ENCODE results near the gene TMEM204. TPM values are rescaled to one million over a fixed set of nuclear protein-coding genes. Genes with fewer than 3 reads are reported as not detected.
A peak's percentile ranks its signal among the peaks of the same experiment; 100 is the strongest.

Gene TMEM204
- total RNA-seq (ENCODE audit: insufficient read depth, low replicate concordance): 6.7 TPM

DNA sequence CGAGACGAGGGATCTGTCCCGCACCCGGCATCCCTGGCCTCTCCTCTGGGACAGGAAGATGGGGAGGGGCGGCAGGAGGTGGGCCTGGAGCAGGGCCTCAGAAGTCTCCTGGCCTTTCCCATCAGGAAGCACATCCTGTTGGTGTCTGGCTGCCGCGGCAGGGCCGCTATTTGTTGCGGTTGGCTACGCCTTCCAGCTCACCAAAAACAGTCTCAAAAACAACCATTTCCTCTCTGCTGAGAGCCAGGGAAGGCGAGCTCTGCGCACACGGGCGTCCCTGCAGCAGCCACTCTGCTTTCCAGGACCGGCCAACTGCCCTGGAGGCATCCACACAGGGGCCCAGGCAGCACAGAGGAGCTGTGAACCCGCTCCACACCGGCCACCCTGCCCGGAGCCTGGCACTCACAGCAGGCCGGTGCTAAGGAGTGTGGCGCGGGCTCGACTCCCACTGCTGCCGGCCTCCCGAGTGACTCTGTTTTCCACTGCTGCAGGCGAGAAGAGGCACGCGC, at the start of gene TMEM204:
Gene TMEM204, plus strand, starts transcription at position 224 of the 509 bp plus-strand sequence. CDS start 610 bp downstream, outside the sequence.
- peak; percentile 74 for DNase-seq (ENCODE audit: low spot score)

DNA sequence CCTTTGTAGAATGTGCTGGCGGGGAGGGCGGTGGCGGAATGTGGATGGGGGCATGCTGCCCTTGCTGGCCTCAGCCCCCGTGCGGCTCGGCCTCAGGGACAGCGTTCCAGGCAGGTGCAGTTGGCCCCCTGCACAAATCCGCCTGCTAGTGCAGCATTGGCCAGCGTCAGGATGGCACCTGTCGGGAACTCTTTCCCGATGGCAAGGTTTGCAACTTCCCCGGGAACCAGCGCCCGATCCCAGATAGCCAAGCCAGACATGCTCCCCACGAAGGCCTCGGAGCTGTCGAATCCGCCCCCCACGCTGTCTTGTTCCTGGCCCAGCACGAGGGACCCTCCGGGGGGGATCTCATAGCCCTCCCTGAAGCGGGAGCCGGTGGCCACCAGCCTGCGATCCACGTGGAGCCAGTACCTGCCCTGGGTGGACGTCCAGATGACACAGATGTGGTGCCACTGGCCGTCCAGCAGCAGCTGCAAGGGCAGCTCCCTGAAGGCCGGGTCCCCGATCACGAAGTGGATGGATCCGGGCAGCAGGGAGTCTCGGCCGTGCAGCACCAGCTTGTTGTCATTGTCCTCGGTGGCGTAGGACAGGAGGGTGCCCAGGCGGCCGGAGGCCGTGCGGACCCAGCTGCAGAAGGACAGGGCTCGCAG, 47.5 kb upstream of the TMEM204 start:
- DNase-seq (ENCODE audit: low spot score): no peak

DNA sequence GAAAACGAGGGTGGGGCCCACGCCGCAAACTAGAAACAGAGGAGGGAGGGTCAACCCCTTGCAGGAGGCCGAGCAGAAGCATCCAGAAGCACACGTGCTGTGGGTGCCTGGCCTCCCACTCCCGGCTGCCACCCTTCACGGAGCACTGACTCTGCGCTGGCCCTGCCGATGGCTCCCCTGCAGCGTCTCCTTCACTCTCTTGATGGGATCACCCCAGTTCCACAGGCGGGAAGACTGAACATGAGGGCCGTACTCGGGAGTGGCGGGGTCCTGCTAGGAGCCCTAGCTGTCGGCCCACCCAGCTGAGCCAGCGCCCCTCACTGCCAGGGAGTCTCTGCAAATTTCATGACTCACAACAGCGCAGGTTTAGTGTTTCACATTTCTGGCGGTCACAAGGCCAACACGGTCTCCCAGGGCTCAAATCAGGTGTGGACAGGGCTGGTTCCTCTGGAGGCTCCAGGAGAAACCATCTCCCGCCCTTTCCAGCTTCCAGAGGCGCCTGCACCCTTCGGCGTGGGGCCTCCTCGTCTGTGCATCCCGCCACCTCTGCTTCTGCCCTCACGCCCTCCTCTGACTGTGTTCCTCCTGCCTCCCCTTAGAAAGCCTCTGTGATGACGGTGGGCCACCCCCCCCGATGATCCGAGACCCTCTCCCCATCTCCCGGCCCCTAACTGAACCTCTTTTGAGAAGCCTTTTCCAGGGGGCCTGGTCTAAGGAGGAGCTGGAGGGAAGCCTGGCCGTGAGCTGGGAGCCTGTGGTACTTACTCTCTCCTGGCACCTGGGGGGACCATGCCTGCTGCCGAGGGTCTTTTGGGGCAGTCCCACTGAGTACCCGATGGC, 46.7 kb upstream of the TMEM204 start:
- no peak for DNase-seq (ENCODE audit: low spot score)

DNA sequence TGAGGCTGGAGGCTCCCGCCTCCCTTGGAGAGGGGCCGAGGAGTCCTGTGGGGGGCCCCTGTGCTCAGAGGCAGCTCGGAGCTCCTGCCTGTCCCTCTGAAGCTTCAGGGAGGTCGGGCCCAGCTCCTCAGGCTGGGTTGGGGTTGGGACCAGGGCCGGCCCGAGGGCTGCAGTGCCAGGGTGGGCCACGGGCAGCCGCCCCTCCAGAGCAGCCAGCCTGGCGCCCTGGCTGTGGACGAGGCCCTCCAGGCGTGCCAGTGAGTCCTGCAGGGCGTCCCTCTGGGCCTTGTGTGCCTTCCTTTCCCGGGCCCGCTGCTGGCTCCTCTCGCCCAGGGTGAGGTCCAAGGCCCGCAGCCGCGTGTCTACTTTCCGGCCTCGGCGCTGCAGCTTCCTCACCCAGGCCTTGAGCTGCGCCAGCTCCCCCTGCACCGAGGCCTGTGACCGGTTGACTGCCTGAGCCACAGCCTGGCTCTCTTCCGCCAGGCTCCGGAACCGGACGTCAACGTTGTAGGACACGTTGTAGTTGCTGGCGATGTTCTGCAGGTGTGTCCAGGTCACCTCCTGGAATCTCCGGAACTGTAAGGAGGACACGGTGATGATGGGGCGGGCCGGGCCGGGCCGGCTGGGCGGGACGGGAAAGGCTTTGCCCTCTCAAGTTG, 45.9 kb upstream of the TMEM204 start:
- no peak for DNase-seq (ENCODE audit: low spot score)

DNA sequence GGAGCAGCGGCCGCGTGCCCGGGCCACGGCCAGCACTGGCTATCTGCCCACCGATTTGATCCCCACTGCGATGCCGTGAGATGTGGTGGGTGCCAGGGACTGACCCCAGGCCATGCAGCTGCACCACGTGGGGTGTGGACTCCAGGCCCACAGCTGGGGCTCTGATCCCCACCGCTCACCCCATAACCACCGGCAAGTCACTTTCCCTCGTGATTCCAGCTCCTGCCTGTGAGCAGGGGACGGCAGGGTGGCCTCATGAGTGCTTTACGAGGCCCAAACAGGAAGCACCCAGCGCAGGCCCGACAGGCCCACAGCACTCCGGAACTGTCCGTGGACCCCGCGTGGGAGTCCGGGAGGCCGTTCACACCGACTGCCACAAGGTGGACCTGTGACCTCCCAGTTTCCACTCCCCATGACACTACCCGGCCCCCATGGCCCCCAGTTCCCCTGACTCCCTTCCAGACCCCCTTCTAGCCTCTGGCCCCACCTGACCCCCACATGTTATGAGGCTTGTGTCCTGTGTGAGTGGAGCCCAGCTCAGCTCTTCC, 45.3 kb upstream of the TMEM204 start:
- no peak for DNase-seq (ENCODE audit: low spot score)

DNA sequence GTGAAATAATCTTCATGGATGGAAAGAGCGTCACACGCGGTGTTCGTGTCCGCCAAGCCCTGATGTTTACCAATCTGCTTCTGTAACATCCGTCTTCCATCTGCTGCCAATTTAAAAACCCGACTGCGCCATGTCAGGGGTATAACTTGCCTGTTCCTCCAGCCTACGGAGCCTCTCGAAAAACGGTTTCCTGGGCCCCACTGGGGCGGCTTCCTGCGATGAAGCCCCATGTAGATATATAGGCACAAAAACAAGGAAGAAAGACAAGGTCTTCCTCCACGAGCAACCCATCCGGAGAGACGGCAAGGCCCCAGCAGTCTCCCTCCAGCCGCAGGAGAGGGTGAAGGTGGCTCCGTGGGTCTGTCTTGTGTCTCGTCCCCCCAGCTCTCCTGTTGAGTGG, 44.8 kb upstream of the TMEM204 start, which contains the start of gene PTX4:
Gene PTX4, minus strand, starts transcription at position 326 of the 400 bp plus-strand sequence. Its CDS starts 35 bp downstream, at position 291.
- no peak for DNase-seq (ENCODE audit: low spot score)

DNA sequence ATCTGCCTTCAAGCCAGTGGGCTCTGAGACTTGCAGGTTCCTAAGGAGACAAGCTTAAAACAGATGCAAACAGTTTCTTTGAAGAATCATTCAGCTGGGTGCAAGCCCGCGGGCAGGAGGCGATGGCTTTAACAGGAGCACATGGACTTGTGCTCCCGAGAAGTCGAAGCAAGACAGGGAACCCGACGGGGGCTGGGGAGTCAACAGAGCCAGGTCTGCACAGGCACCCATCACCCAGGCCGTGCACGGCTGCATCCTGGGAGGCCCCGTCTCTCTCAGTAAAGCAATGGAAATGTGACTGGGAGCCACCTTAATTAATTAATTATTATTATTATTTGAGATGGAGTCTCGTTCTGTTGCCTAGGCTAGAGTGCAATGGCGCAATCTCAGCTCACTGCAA, 44.4 kb upstream of the TMEM204 start:
- no peak for DNase-seq (ENCODE audit: low spot score)

DNA sequence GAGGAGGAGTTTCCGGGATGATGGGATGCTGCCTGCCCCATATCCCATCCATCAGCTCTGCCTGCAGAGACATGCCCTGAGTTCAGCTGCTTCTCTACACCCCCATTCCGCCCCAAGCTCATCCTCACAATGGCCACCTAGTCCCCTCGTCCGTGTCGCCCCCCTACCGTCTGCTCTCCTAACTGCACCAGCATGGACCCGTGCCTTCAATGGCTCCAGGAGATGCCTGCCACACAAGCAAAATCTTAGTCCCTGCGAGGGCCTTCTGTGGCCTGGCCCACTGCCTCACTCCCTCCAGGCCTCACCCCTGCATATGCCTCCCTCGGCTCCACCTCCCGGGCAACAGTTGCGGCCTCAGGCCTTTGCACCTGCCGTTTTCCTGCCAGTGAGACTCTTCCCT, 42.1 kb upstream of the TMEM204 start:
- no peak for DNase-seq (ENCODE audit: low spot score)

DNA sequence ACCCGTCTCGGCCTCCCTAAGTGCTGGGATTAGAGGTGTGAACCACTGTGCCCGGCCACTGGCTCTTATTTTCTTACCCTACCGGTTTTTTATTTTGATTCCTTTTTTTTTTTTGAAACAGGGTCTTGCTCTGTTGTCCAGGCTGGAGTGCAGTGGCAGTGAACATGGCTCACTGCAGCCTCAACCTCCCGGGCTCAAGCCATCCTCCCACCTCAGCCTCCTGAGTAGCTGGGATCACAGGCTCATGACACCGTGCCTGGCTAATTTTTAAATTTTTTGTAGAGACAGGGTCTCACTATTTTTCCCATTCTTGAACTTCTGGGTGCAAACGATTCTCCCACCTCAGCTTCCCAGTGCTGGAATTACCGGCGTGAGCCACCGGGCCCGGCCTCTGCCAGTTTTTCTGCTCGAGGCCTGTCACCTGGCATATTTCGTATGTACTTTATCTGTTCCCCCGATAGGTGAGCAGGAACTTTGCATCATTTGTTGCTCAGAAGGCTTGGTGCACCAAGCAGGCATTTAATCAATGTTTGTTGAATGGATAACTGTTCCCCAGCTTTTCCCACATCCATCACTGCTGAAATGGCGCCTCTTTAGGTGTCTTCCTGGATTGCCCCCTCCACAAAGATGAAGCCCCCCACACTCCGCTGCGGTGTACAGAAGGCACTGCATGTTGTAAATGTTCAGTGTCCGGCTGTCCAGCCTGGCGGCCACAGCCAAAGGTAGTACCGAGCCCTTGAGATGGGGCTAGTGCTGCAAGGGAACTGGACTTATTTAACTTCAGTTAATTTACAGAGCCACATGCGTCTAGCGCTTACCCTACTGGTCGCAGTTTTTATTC, 41.2 kb upstream of the TMEM204 start:
- no peak for DNase-seq (ENCODE audit: low spot score)

DNA sequence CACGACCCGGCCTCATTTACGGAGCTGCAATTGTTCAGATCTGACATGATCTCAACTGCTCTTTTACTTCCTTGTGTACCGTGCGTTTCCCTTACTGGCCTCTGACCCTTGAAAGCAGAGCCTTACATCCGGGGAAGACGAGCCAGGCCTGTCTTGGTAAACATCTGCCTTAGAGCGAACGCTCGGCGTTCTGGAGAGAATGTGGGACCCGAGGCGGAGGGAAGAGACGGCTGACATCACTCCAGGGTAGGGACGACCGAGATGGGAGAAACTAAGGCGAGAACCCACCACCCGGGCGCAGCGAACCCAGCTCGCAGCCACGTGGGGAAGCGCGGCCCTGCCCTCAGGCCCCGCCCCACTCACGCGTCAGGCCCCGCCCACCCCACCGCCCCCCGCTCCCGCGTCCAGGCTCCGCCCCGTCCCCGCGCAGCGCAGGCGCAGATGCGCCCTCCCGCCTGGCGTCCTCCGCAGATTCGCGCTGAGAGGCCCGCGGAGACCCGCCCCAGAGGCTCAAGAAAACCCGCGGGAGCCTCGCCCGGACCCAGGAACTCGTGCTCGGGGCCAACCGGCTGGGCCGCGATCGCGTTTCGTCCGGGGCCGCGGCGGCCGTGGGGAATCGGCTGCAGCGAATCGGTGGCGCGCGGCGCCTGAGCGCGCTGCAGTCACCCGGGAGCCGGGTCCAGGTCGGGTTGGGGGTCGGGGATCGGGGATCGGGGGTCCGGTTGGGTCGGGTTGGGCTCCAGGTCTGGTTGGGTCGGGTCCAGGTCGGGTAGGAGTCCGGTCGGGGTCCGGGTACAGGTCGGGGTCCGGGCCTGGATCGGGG, 40.3 kb upstream of the TMEM204 start, which contains the start of gene TELO2:
Gene TELO2, plus strand, starts transcription at position 438 of the 823 bp plus-strand sequence. CDS start 922 bp downstream, outside the sequence.
- peak; percentile 78 for DNase-seq (ENCODE audit: low spot score)

DNA sequence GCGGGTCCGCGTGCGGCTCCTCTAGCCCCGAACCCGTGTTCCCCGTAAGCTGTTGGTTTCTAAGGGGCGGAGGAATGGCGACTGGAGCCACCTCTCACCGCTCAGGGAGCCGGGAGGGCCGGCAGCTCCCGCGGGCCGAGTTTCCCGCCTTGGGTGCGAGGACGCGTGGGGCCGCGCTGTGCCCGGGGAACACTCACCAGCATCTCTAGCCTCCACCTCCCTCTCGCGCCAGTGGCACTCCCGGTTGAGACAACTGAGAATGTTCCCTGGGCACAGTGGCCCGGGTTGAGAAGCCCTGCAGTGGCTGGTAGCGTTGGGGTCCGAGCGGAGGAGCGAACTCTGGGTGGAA, 39.7 kb upstream of the TMEM204 start:
- no peak for DNase-seq (ENCODE audit: low spot score)

DNA sequence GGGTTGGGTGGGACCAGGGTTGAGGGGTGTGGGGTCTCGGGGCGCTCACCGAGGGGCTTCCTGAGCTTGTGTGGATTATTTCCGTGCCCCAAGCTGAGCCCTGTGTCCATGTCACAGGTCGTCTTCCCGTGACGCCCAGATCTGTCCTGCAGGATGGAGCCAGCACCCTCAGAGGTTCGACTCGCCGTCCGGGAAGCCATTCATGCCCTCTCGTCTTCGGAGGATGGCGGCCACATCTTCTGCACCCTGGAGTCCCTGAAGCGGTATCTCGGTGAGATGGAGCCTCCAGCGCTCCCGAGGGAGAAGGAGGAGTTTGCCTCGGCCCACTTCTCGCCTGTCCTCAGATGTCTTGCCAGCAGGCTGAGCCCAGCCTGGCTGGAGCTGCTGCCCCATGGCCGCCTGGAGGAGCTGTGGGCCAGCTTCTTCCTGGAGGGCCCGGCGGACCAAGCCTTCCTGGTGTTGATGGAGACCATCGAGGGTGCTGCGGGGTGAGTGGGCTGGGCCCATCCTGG, 39.3 kb upstream of the TMEM204 start:
- DNase-seq (ENCODE audit: low spot score): peak; percentile 38

DNA sequence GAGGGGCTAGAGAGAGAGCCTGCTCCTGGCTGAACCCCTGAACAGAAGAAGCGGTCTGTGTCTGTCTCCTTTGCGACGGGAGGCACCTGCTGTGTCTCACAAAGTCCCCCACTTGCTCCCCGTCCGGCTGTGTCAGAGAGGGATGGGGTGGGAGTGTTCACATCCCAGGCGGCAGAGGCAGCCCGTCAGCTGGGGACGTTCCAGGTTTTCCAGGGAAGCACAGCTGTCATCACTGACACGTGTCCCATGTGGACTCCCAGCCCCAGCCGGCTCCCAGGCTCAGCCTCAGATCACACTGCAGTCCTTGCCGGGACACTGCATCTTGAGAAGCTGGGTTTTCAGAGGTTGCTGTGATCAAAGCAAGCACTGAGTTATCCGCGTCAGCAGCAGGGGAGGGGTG, 38.8 kb upstream of the TMEM204 start:
- DNase-seq (ENCODE audit: low spot score): no peak

DNA sequence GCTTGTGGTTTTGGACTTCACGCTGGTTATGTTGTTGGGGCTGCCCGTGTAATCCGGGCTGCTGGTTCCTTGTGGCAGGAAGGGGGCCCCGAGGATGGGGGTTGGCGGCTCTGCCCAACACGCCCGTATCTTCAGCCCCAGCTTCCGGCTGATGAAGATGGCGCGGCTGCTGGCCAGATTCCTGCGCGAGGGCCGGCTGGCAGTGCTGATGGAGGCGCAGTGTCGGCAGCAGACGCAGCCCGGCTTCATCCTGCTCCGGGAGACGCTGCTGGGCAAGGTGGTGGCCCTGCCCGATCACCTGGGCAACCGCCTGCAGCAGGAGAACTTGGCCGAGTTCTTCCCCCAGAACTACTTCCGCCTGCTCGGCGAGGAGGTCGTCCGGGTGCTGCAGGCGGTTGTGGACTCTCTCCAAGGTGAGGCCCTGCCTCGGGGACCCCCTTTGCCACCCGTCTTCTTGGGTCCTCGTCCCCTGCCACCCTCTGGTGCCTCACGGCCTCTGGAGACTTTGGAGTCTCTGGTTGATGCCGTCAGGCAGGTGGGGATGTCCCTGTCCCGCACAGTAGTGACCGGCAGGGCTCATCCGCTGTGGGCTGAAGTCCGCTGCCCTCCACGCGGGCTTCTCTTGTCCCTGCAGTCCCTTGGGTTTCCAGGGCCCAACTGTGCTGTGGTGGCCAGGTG, 38.1 kb upstream of the TMEM204 start:
- DNase-seq (ENCODE audit: low spot score): no peak

DNA sequence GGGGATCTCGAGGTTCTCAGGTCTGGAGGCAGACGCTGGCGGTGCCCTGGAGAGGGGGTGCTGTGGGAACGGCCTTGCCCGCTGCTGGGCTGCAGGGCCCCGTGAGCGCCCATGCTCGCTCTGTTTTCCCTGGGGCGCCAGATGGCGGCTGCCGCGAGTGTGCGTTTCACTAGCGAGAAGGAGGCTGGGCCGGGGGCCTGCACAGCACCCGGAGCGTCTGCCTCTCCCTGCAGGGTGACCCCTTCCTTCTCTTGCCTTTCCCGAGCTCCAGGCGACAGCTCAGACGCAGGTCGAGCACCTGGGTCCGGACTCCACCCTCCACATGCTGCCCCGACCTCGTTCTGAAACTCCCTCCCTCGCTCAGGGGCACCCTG, 37.6 kb upstream of the TMEM204 start:
- no peak for DNase-seq (ENCODE audit: low spot score)

DNA sequence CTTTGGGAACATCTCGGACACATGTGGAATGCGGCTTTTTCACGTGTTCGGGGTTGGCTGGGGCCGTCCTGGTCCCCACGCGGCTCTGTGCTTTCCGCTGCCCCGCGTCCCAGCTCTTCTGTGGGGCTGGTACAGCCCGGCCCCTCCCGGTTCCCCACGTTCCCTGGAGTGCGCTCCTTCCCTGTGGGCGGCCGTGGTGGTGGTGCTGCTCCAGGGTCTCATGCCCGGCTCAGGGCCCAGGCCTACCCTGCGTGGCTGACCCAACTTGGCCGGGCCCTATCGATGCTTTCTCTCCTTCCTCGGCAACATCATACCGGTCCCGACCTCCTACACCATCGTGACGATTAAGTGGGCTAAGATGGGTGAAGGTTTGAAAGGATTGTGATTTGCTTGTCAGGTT, 37.0 kb upstream of the TMEM204 start:
- no peak for DNase-seq (ENCODE audit: low spot score)

DNA sequence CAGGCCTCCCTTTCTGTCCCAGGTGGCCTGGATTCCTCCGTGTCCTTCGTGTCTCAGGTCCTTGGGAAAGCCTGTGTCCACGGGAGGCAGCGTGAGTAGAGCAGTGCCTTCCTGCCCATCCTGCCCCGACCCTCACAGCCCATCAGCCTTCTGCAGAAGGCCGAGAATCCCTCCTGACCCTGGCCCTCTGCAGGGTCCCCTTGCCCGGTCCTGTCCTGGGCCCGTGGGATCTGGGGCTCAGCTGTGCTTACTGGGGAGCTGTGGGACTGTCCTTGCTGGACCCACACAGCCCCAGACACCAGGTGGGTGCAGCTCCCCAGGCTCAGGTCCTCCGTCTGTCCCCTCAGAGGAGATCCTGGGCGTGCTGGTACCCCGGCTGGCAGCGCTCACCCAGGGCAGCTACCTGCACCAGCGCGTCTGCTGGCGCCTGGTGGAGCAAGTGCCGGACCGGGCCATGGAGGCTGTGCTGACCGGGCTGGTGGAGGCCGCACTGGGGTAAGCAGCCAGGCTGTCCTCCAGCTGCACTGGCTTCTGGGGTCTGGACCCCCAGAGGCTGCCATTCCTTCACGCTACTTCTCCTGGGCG, 36.4 kb upstream of the TMEM204 start:
- no peak for DNase-seq (ENCODE audit: low spot score)

DNA sequence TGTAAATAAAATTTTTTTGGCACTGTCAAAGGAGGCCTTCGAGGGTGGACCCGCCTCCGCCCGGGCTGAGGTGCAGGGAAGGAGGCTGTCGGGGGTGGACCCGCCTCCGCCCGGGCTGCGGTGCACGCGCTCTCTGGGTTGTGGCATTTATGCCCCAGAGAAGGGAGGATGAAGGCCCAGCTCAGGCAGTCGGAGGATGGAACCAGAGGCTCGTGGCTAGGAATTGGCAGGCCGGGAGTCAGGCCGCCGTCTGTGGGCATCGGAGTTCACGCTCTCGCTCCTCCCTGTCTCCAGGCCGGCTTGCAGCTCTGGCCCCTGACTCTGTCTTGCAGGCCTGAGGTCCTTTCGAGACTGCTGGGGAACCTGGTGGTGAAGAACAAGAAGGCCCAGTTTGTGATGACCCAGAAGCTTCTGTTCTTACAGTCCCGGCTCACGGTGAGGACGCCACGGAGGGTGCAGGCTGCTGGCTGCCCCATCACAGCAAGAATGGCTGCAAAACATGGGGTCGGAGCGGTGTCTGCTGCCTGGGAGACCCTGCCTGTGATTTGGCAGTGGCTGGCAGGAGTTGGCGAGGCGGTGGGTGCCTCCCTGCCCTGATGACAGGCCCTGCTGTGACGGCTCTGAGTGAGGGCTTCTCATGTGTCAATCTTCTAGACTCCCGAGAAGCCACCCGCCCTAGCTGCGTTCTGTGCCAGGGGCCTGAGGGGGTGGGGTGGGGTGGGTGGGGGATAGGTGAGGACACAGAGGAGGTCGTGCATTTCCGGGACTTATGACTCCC, 34.4 kb upstream of the TMEM204 start:
- DNase-seq (ENCODE audit: low spot score): no peak

Data from umbilical cord (tissue), 2 donors.